Astrocyte (in vitro differentiated cells and primary cell): ENCODE measurements around the gene PAQR4. TPM values are rescaled to one million over a fixed set of nuclear protein-coding genes. Genes with fewer than 3 reads are reported as not detected.

Source experiments
- DNase-seq: peaks from one replicate; pipeline ENCODE4 v3.0.0-alpha.2; 2010; ENCODE audit warnings: low read depth
- FAIRE-seq: peaks from 2 replicates; lab custom pipeline; 2011; peaks lifted over from hg19 to GRCh38; lab: Jason Lieb, UNC
- H2AFZ ChIP-seq: 2 replicates; pipeline ENCODE4 v1.6.0; 2012; ENCODE audit warnings: low read depth, low read length, inconsistent platforms
- H3K27ac ChIP-seq: 2 replicates; pipeline ENCODE4 v1.5.1; 2011; ENCODE audit warnings: low read depth, low read length, inconsistent platforms
- H3K27me3 ChIP-seq: 2 replicates; pipeline ENCODE4 v1.6.0; 2011; ENCODE audit warnings: low read length, inconsistent platforms; ENCODE audit not compliant: insufficient read depth
- H3K36me3 ChIP-seq: 2 replicates; pipeline ENCODE4 v1.5.1; 2011; ENCODE audit warnings: low read length, inconsistent platforms; ENCODE audit not compliant: insufficient read depth
- H3K4me1 ChIP-seq: 2 replicates; pipeline ENCODE4 v1.5.1; 2011; ENCODE audit warnings: low read length, inconsistent platforms; ENCODE audit not compliant: insufficient read depth
- H3K4me2 ChIP-seq: 2 replicates; pipeline ENCODE4 v1.6.0; 2012; ENCODE audit warnings: low read length, inconsistent platforms
- H3K4me3 ChIP-seq: 2 replicates; pipeline ENCODE4 v1.5.1; 2011; ENCODE audit warnings: low read depth, mild to moderate bottlenecking, low read length, inconsistent platforms; ENCODE audit not compliant: insufficient read depth
- H3K79me2 ChIP-seq: 2 replicates; pipeline ENCODE4 v1.6.0; 2012; ENCODE audit warnings: mild to moderate bottlenecking, low read length, inconsistent platforms; ENCODE audit not compliant: insufficient read depth
- H3K9ac ChIP-seq: 2 replicates; pipeline ENCODE4 v1.6.0; 2012; ENCODE audit warnings: mild to moderate bottlenecking, low read length, inconsistent platforms
- H3K9me3 ChIP-seq: 2 replicates; pipeline ENCODE4 v1.5.1; 2012; ENCODE audit warnings: low read depth, mild to moderate bottlenecking, low read length, inconsistent platforms; ENCODE audit not compliant: insufficient read depth
- H4K20me1 ChIP-seq: 2 replicates; pipeline ENCODE4 v1.6.0; 2012; ENCODE audit warnings: low read length, inconsistent platforms; ENCODE audit not compliant: insufficient read depth
- H3K27ac Mint-ChIP-seq: one replicate; pipeline ENCODE4 v1.8.0; 2021; ENCODE audit warnings: mild to moderate bottlenecking, mixed read lengths; ENCODE audit not compliant: unreplicated experiment
- H3K27me3 Mint-ChIP-seq: one replicate; pipeline ENCODE4 v1.8.0; 2021; ENCODE audit warnings: low read depth, mixed read lengths; ENCODE audit not compliant: unreplicated experiment
- H3K36me3 Mint-ChIP-seq: one replicate; pipeline ENCODE4 v1.8.0; 2021; ENCODE audit warnings: low read depth, mixed read lengths; ENCODE audit not compliant: unreplicated experiment
- H3K4me1 Mint-ChIP-seq: one replicate; pipeline ENCODE4 v1.8.0; 2021; ENCODE audit warnings: low read depth, mixed read lengths; ENCODE audit not compliant: unreplicated experiment
- H3K4me3 Mint-ChIP-seq: one replicate; pipeline ENCODE4 v1.8.0; 2021; ENCODE audit warnings: mild to moderate bottlenecking, moderate library complexity, mixed read lengths; ENCODE audit not compliant: unreplicated experiment
- H3K9me3 Mint-ChIP-seq: one replicate; pipeline ENCODE4 v1.8.0; 2021; ENCODE audit warnings: mild to moderate bottlenecking, mixed read lengths; ENCODE audit not compliant: unreplicated experiment
- EZH2 ChIP-seq: IDR thresholded peaks from 2 replicates; pipeline ENCODE4 v1.6.1; 2012; ENCODE audit warnings: mild to moderate bottlenecking, low read length, inconsistent platforms; ENCODE audit not compliant: insufficient read depth
- total RNA-seq: library from RNA; stranded (reverse); gene quantifications from 2 replicates; pipeline ENCODE4 v1.2.1, GENCODE V29; 2021
- TF ChIP-seq, protein P1 (sequence below): IDR thresholded peaks from 2 replicates; pipeline ENCODE4 v1.5.1; 2011; ENCODE audit warnings: low read depth, mild to moderate bottlenecking, inconsistent platforms, low read length, moderate library complexity; ENCODE audit not compliant: insufficient read depth

PAQR4 gene
- total RNA-seq, 1 donor from 2014 or later, result 4.8 TPM

DNA sequence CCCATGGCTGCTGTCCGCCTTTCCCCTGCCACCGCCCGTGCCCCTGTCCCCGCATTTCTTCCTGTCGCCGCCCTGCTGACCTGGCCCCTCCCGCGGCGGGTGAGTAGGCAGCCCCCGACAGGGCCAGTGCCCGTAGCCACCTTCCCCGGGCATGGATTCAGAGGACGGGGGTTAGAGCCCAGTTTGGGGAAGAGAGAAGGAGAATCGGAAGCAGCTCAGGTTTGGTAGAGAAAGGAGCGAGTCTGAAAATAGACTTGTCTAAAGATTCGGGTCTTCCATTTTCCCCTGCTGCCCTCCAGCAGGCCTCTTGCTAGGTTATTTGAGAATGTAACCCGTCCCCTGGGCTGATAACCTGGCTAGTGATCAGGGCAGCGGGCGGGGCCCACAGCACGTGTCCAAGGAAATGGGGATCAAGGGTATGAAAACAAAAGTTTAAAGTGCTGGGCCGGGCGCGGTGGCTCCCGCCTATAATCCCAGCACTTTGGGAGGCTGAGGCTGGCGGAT is 35.7 kb downstream of the PAQR4 start:
- TF ChIP-seq, protein P1, sequence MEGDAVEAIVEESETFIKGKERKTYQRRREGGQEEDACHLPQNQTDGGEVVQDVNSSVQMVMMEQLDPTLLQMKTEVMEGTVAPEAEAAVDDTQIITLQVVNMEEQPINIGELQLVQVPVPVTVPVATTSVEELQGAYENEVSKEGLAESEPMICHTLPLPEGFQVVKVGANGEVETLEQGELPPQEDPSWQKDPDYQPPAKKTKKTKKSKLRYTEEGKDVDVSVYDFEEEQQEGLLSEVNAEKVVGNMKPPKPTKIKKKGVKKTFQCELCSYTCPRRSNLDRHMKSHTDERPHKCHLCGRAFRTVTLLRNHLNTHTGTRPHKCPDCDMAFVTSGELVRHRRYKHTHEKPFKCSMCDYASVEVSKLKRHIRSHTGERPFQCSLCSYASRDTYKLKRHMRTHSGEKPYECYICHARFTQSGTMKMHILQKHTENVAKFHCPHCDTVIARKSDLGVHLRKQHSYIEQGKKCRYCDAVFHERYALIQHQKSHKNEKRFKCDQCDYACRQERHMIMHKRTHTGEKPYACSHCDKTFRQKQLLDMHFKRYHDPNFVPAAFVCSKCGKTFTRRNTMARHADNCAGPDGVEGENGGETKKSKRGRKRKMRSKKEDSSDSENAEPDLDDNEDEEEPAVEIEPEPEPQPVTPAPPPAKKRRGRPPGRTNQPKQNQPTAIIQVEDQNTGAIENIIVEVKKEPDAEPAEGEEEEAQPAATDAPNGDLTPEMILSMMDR, result no peak
- TF ChIP-seq EZH2, result peak; percentile 65
- FAIRE-seq (no peak), DNase-seq (no peak)
- Histone ChIP-seq H3K4me3 (no peak overlapping the region), H3K4me1 (peaks cover 10% of the 10 kb centered on the region), H3K4me2 (peak overlapping the region; percentile 20), H4K20me1 (no peaks in the 10 kb centered on the region), H2AFZ (no peak overlapping the region), H3K27ac (no peak overlapping the region), H3K27me3 (peaks cover 30% of the 10 kb centered on the region), H3K9me3 (no peaks in the 10 kb centered on the region), H3K9ac (no peak overlapping the region), H3K36me3 (no peaks in the 10 kb centered on the region), H3K79me2 (no peaks in the 10 kb centered on the region)
- Mint-ChIP-seq H3K4me3 (peak overlapping the region; percentile 79), H3K36me3 (no peaks in the 10 kb centered on the region), H3K27ac (no peak overlapping the region), H3K9me3 (no peaks in the 10 kb centered on the region), H3K4me1 (peaks cover 17% of the 10 kb centered on the region), H3K27me3 (peaks cover 4% of the 10 kb centered on the region)

DNA sequence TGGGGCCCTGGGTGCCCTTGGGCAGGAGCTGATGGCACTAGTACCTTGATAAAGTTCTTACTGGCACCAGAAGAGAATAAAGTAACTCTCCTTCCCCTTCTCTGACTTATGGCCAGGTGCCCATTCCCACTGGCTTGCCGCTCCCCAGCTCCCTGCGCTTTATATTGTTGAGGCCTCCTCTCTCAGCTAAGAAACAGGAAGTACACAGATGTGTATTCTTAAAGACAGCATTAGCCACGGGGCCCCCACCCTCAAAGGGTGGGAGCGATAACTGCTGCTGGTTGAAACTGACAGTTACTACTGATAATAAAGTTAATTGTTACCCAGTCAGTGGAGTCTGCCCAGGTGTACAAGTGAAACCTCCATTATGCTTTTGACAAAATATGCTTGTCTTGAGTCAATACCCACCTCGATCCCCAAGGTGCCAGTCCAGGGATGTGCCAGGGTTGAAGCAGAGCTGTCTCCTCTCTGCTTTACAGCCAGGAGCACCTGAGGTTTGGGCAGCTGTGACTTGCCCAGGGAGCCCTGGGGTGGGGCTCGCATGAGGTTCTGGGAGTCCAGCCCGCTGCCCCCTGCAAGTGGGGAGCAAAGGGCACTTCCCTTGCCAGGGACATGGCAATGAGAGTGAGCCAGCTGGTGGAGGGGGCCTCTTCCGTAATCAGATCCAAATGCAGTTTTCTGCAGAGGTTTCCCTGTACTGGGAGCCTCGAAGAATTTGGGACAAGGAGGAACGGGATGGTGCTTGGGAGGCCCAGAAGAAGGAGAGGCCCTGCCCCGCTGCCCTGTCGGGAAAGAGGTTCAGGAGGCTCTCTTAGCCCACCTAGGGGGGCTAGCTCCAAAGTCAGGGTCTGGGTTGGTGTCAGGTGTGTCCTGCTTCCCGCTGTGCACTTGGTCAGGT is 38.2 kb downstream of the PAQR4 start:
- H3K9ac ChIP-seq, result no peak overlapping the region

More for the DNA sequence above, 38.2 kb downstream of the PAQR4 start:
- TF ChIP-seq, protein P1, result no peak
- Histone ChIP-seq H3K27ac (no peak overlapping the region), H3K4me2 (no peak overlapping the region), H3K79me2 (no peaks in the 10 kb centered on the region), H2AFZ (no peak overlapping the region), H3K9me3 (no peaks in the 10 kb centered on the region), H3K36me3 (no peaks in the 10 kb centered on the region), H3K4me1 (peaks cover 15% of the 10 kb centered on the region), H4K20me1 (peaks cover 5% of the 10 kb centered on the region), H3K4me3 (no peak overlapping the region), H3K27me3 (peaks cover 34% of the 10 kb centered on the region)
- Mint-ChIP-seq H3K9me3 (no peaks in the 10 kb centered on the region), H3K36me3 (no peaks in the 10 kb centered on the region), H3K4me3 (no peak overlapping the region), H3K27me3 (peaks cover 2% of the 10 kb centered on the region), H3K27ac (no peak overlapping the region), H3K4me1 (peaks cover 17% of the 10 kb centered on the region)
- no peak for DNase-seq
- no peak for FAIRE-seq
